H1 (cell line): Measurements from ENCODE around the gene ZNF837. TPM values are rescaled to one million over a fixed set of nuclear protein-coding genes. Genes with fewer than 3 reads are reported as not detected.

Experiments
- CTCF ChIA-PET: fragments of 300-600 bp; sonication (Branson Sonifier 250); formaldehyde crosslinking; loops from one replicate; lab custom pipeline; 2021; ENCODE audit not compliant: partially characterized antibody; lab: Charles Lee
- POLR2A ChIA-PET: fragments of 300-600 bp; sonication (Branson Sonifier 250); formaldehyde crosslinking; loops from one replicate; lab custom pipeline; 2021; ENCODE audit warnings: inconsistent platforms; ENCODE audit not compliant: partially characterized antibody; lab: Charles Lee
- DNase-seq, 2 experiments: peaks; one replicate each; pipeline versions ENCODE4 v3.0.0 to v3.0.0-alpha.2; 2010 to 2022; ENCODE audit warnings: low spot score in 2 of 2, low read depth in 1 of 2, mixed read lengths in 1 of 2
- FAIRE-seq: peaks from 2 replicates; lab custom pipeline; 2011; peaks lifted over from hg19 to GRCh38; lab: Jason Lieb, UNC
- H2AFZ ChIP-seq: 2 replicates; pipeline ENCODE4 v1.8.1; 2012; ENCODE audit warnings: low read length, inconsistent platforms
- H2AK5ac ChIP-seq: 2 replicates; pipeline ENCODE4 v1.6.1; 2013; ENCODE audit warnings: low read depth, low read length
- H2BK120ac ChIP-seq: replicated peaks from 2 replicates; pipeline ENCODE3; 2013; ENCODE audit warnings: low read depth, low read length, inconsistent platforms
- H2BK12ac ChIP-seq: 2 replicates; pipeline ENCODE4 v1.6.1; 2013; ENCODE audit warnings: low read depth, low read length
- H2BK15ac ChIP-seq: 2 replicates; pipeline ENCODE4 v1.6.1; 2013; ENCODE audit warnings: low read length
- H2BK20ac ChIP-seq: 2 replicates; pipeline ENCODE4 v1.6.1; 2013; ENCODE audit warnings: low read length
- H2BK5ac ChIP-seq: 2 replicates; pipeline ENCODE4 v1.6.1; 2013; ENCODE audit warnings: low read depth, low read length
- H3K14ac ChIP-seq: 2 replicates; pipeline ENCODE4 v1.6.1; 2013; ENCODE audit warnings: inconsistent platforms; ENCODE audit not compliant: insufficient read length
- H3K18ac ChIP-seq: 2 replicates; pipeline ENCODE4 v1.6.1; 2013; ENCODE audit warnings: low read length; ENCODE audit errors: extremely low read depth
- H3K23ac ChIP-seq: 2 replicates; pipeline ENCODE4 v1.6.1; 2013; ENCODE audit warnings: inconsistent platforms; ENCODE audit not compliant: insufficient read length
- H3K23me2 ChIP-seq: 2 replicates; pipeline ENCODE4 v1.6.1; 2013; ENCODE audit warnings: low read depth, low read length
- H3K27ac ChIP-seq: 2 replicates; pipeline ENCODE4 v1.6.1; 2011; ENCODE audit warnings: low read depth, low read length, inconsistent platforms
- H3K27me3 ChIP-seq, 4 experiments: replicated peaks in 1 of 4; 1 replicate in 1 of 4; 2 replicates in 3 of 4; pipeline versions ENCODE4 v1.6.1 to v1.8.1; 2011 to 2013; ENCODE audit warnings: low read length in 3 of 4, mild to moderate bottlenecking in 3 of 4, inconsistent platforms in 2 of 4, mixed read lengths in 2 of 4, moderate library complexity in 1 of 4; ENCODE audit not compliant: control insufficient read depth in 3 of 4, insufficient read depth in 3 of 4; ENCODE audit errors: extremely low read depth in 1 of 4
- H3K36me3 ChIP-seq, 4 experiments: 2 replicates each; pipeline versions ENCODE4 v1.6.1 to v1.8.1; 2011 to 2013; ENCODE audit warnings: mild to moderate bottlenecking in 4 of 4, low read length in 3 of 4, moderate library complexity in 2 of 4, control low read depth in 1 of 4, inconsistent platforms in 1 of 4; ENCODE audit not compliant: insufficient read depth in 4 of 4, control insufficient read depth in 2 of 4
- H3K4ac ChIP-seq: replicated peaks from 2 replicates; pipeline ENCODE3; 2013; ENCODE audit warnings: low read length, low read depth, mixed read lengths, inconsistent platforms; ENCODE audit not compliant: insufficient read length
- H3K4me1 ChIP-seq, 4 experiments: replicated peaks in 1 of 4; 1 replicate in 1 of 4; 2 replicates in 3 of 4; pipeline versions ENCODE4 v1.6.1 to v1.8.1; 2011 to 2013; ENCODE audit warnings: low read length in 3 of 4, inconsistent platforms in 2 of 4, mixed read lengths in 1 of 4; ENCODE audit not compliant: insufficient read depth in 4 of 4, control insufficient read depth in 3 of 4
- H3K4me2 ChIP-seq, 2 experiments: 2 replicates each; pipeline versions ENCODE4 v1.6.1 to v1.8.1; 2011 to 2013; ENCODE audit warnings: low read depth in 2 of 2, low read length in 2 of 2, control low read depth in 1 of 2, inconsistent platforms in 1 of 2, mild to moderate bottlenecking in 1 of 2; ENCODE audit not compliant: insufficient read depth in 1 of 2
- H3K4me3 ChIP-seq, 4 experiments: fragments of 200-600, 300-600 bp in 1 of 4; sonication (generic), shearing (Covaris generic), sonication (Bioruptor Twin) in 1 of 4; 2 replicates each; pipeline versions ENCODE4 v1.5.1 to v1.8.1; 2011 to 2016; ENCODE audit warnings: low read length in 4 of 4, low read depth in 3 of 4, control low read depth in 2 of 4, inconsistent platforms in 2 of 4, mild to moderate bottlenecking in 2 of 4, mixed read lengths in 1 of 4, moderate library complexity in 1 of 4; ENCODE audit not compliant: insufficient read depth in 2 of 4; ENCODE audit errors: extremely low read depth in 1 of 4
- H3K56ac ChIP-seq: replicated peaks from 2 replicates; pipeline ENCODE3; 2013; ENCODE audit warnings: low read depth, mild to moderate bottlenecking, mixed read lengths, low read length, inconsistent platforms; ENCODE audit not compliant: insufficient read length
- H3K79me1 ChIP-seq: 2 replicates; pipeline ENCODE4 v1.6.1; 2013; ENCODE audit warnings: low read depth, low read length, control low read depth
- H3K79me2 ChIP-seq, 2 experiments: 2 replicates each; pipeline versions ENCODE4 v1.6.1 to v1.8.1; 2012 to 2013; ENCODE audit warnings: low read length in 2 of 2, mild to moderate bottlenecking in 2 of 2, inconsistent platforms in 1 of 2; ENCODE audit not compliant: insufficient read depth in 2 of 2, control insufficient read depth in 1 of 2
- H3K9ac ChIP-seq, 4 experiments: replicated peaks in 1 of 4; 1 replicate in 1 of 4; 2 replicates in 3 of 4; pipeline versions ENCODE4 v1.6.1 to v1.8.1; 2011 to 2013; ENCODE audit warnings: low read depth in 3 of 4, low read length in 3 of 4, control low read depth in 2 of 4, mild to moderate bottlenecking in 2 of 4, moderate library complexity in 2 of 4, inconsistent platforms in 1 of 4; ENCODE audit errors: extremely low read depth in 1 of 4
- H3K9me3 ChIP-seq, 2 experiments: 2 replicates each; pipeline versions ENCODE4 v1.6.1 to v1.8.1; 2012 to 2013; ENCODE audit warnings: mild to moderate bottlenecking in 2 of 2, moderate library complexity in 2 of 2, control low read depth in 1 of 2, inconsistent platforms in 1 of 2, low read depth in 1 of 2, low read length in 1 of 2, mixed read lengths in 1 of 2; ENCODE audit not compliant: insufficient read depth in 2 of 2
- H4K20me1 ChIP-seq, 2 experiments: replicated peaks in 1 of 2; 2 replicates each; pipeline versions ENCODE3 to v1.8.1; 2011 to 2013; ENCODE audit warnings: inconsistent platforms in 2 of 2, low read length in 2 of 2, mild to moderate bottlenecking in 1 of 2; ENCODE audit not compliant: insufficient read depth in 2 of 2, control insufficient read depth in 1 of 2
- H4K5ac ChIP-seq: 2 replicates; pipeline ENCODE4 v1.6.1; 2013; ENCODE audit warnings: low read length, low read depth, mixed read lengths, inconsistent platforms; ENCODE audit not compliant: insufficient read length
- H4K8ac ChIP-seq: 2 replicates; pipeline ENCODE4 v1.8.0; 2013; ENCODE audit warnings: mild to moderate bottlenecking, moderate library complexity, low read length, inconsistent platforms; ENCODE audit not compliant: insufficient read depth; ENCODE audit errors: extremely low read depth
- H4K91ac ChIP-seq: replicated peaks from 2 replicates; pipeline ENCODE3; 2013; ENCODE audit warnings: low read length, mixed read lengths, inconsistent platforms; ENCODE audit not compliant: insufficient read length
- BCL11A ChIP-seq, 2 experiments: IDR thresholded peaks; one replicate each; pipeline ENCODE4 v1.6.1; 2011; ENCODE audit warnings: low read depth in 2 of 2, low read length in 2 of 2, mild to moderate bottlenecking in 2 of 2
- CEBPB ChIP-seq: IDR thresholded peaks from 2 replicates; pipeline ENCODE4 v1.6.1; 2012; ENCODE audit warnings: low read depth, low read length
- CHD1 ChIP-seq: IDR thresholded peaks from 2 replicates; pipeline ENCODE4 v1.6.1; 2012; ENCODE audit warnings: low read depth, low read length, improper control_type of control experiment
- CHD2 ChIP-seq: IDR thresholded peaks from 2 replicates; pipeline ENCODE4 v1.6.1; 2012; ENCODE audit warnings: low read length, improper control_type of control experiment
- GABPA ChIP-seq: IDR thresholded peaks from 2 replicates; pipeline ENCODE4 v1.6.1; 2011; ENCODE audit warnings: mild to moderate bottlenecking, low read length, moderate library complexity, borderline replicate concordance; ENCODE audit not compliant: insufficient read depth
- NANOG ChIP-seq: IDR thresholded peaks from 2 replicates; pipeline ENCODE4 v1.6.1; 2011; ENCODE audit warnings: low read length, low read depth, mild to moderate bottlenecking, inconsistent platforms; ENCODE audit not compliant: insufficient read depth, poor library complexity, severe bottlenecking
- POU5F1 ChIP-seq: IDR thresholded peaks from 2 replicates; pipeline ENCODE4 v1.6.1; 2011; ENCODE audit warnings: low read depth, mild to moderate bottlenecking, low read length, moderate library complexity
- RNF2 ChIP-seq: fragments of 200-900, 300-1000 bp; sonication (generic); IDR thresholded peaks from 2 replicates; pipeline ENCODE4 v1.7.1; 2016; ENCODE audit warnings: borderline replicate concordance, low read depth, mild to moderate bottlenecking, antibody characterized with exemption, low read length; ENCODE audit not compliant: poor library complexity, severe bottlenecking; ENCODE audit errors: missing control alignments
- SIX5 ChIP-seq: IDR thresholded peaks from 2 replicates; pipeline ENCODE4 v1.6.1; 2011; ENCODE audit warnings: mild to moderate bottlenecking, low read depth, low read length
- SP1 ChIP-seq: IDR thresholded peaks from 2 replicates; pipeline ENCODE4 v1.6.1; 2011; ENCODE audit warnings: low read depth, low read length
- SP2 ChIP-seq: IDR thresholded peaks from 2 replicates; pipeline ENCODE4 v1.6.1; 2012; ENCODE audit warnings: mild to moderate bottlenecking, low read length, inconsistent platforms
- SP4 ChIP-seq: IDR thresholded peaks from 2 replicates; pipeline ENCODE4 v1.6.1; 2012; ENCODE audit warnings: low read length, inconsistent platforms
- TAF7 ChIP-seq: optimal IDR thresholded peaks from 2 replicates; pipeline ENCODE3; 2011; ENCODE audit warnings: low read depth, mild to moderate bottlenecking, inconsistent platforms, low read length, moderate library complexity, borderline replicate concordance
- ZNF274 ChIP-seq: IDR thresholded peaks from 2 replicates; pipeline ENCODE4 v1.7.0; 2012; ENCODE audit warnings: low read length, borderline replicate concordance; ENCODE audit errors: extremely low read depth
- WGBS, 2 experiments: shearing (Covaris generic) in 1 of 2; methylation state at CpG; one replicate each; pipeline versions ENCODE4 v1.1.6 to v1.1.7; 2013 to 2015; ENCODE audit warnings: low lambda C conversion rate in 2 of 2, mixed read lengths in 2 of 2, inconsistent platforms in 1 of 2, low coverage in 1 of 2, missing lambda C conversion rate in 1 of 2; ENCODE audit not compliant: insufficient replicate concordance in 2 of 2, insufficient coverage in 1 of 2, insufficient read length in 1 of 2; ENCODE audit errors: extremely low coverage in 1 of 2, missing lambda C conversion rate in 1 of 2; 5-methylcytosine and 5-hydroxymethylcytosine counted together
- polyA plus RNA-seq, 7 experiments: library from polyadenylated mRNA; depleted of rRNA in 3 of 7; stranded (reverse) in 5 of 7; unstranded in 2 of 7; fragments of >200 nt in 5 of 7; fragments of 200-250 nt in 2 of 7; gene quantifications; 1 replicate in 5 of 7; 2 replicates in 1 of 7; 4 replicates in 1 of 7; pipeline versions ENCODE4 v1.2.1 to v1.2.3, GENCODE V29; 2011 to 2013; ENCODE audit warnings: missing spikeins in 2 of 7, mixed read lengths in 2 of 7
- total RNA-seq: library from RNA; stranded (reverse); fragmentation: NEBNext Ultra II Directional; extraction: Animal tissue kit (Norgen Biotek cat#: 25700); gene quantifications from 2 replicates; pipeline ENCODE4 v1.2.1, GENCODE V29; 2021

The ZNF837 gene
- total and polyA plus RNA-seq, 2 of the 8 experiments (the other 6 are each of a cell fraction or from before 2014, with no cell fraction given), result 1.9 to 3.3 TPM

DNA sequence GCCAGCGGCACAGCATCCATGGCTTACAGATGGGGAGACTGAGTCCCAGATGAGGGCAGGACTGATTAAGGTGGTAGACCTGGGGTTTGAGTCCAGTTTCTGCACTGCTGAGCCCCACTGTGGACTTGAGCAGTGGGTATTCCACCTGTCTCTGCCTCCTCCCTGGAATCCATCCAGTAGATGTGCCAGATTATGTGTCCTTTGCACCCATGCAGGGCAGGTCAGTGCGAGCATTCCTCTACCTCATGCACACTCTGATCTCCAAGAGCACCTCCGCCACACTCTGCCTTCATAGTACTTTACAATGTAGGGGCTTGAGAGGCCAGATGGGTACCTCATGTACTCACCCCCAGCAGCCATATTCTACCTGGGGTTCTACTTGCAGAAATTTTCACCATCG is 44.0 kb downstream of the ZNF837 start:
- Histone ChIP-seq H3K4me2 (no peak overlapping the region), H3K4me3 (no peak overlapping the region), H2AK5ac (no peak overlapping the region), H3K56ac (no peak overlapping the region), H3K79me2 (no peaks in the 10 kb centered on the region), H4K8ac (no peak overlapping the region), H3K79me1 (no peaks in the 10 kb centered on the region), H4K91ac (no peak overlapping the region), H3K23ac (no peak overlapping the region), H3K27me3 (no peaks in the 10 kb centered on the region), H3K23me2 (no peaks in the 10 kb centered on the region), H2BK20ac (no peak overlapping the region), H2BK120ac (no peak overlapping the region), H2AFZ (no peak overlapping the region), H2BK12ac (no peak overlapping the region), H3K27ac (no peak overlapping the region), H4K20me1 (peaks cover 3 to 8% of the 10 kb centered on the region in 2 experiments), H2BK15ac (no peak overlapping the region), H3K36me3 (peaks cover 0 to 9% (median 3%) of the 10 kb centered on the region in 4 experiments; a peak in 3 of 8 replicates), H3K9me3 (peaks cover 5 to 6% of the 10 kb centered on the region in 2 experiments; a peak in 2 of 4 replicates), H3K9ac (no peak overlapping the region), H3K18ac (no peak overlapping the region), H2BK5ac (no peak overlapping the region), H3K4ac (no peak overlapping the region), H4K5ac (no peak overlapping the region), H3K4me1 (no peaks in the 10 kb centered on the region), H3K14ac (no peak overlapping the region)
- FAIRE-seq (no peak), DNase-seq (no peak)
- POLR2A ChIA-PET, result interaction anchor here (0.8 kb wide), 1 partner anchor 183 kb away, joined by 4 read pairs; the partner anchor contains the start of gene ZBTB45
- CTCF ChIA-PET, result interaction anchor here (0.8 kb wide), 1 partner anchor 29 kb away, joined by 3 read pairs; no protein-coding TSS in a partner anchor
- WGBS, 2 experiments, result 86% methylated on average over 4 of the region's 4 CpGs; no CpG with 5 or more reads in 1 of the 2 experiments
- no peak for TF ChIP-seq CHD1
- TF ChIP-seq SP1, result no peak
- no peak for TF ChIP-seq SP4
- TF ChIP-seq BCL11A (IDR thresholded peaks at IDR 0.05; ENCODE audit: low read depth in 2 of 2, low read length in 2 of 2), result no peak
- TF ChIP-seq RNF2, result no peak
- TF ChIP-seq POU5F1, result no peak
- TF ChIP-seq NANOG, result no peak
- no peak for TF ChIP-seq ZNF274
- no peak for TF ChIP-seq SP2
- TF ChIP-seq SIX5, result no peak
- no peak for TF ChIP-seq TAF7
- TF ChIP-seq GABPA, result no peak
- TF ChIP-seq CEBPB, result no peak
- no peak for TF ChIP-seq CHD2
